ENCODE results near the gene LRRC4.

The LRRC4 gene

GRCh38 chr7:128076196-128076795 lies 45.1 kb upstream of the LRRC4 start:
- no peak overlapping the region for H3K4me3 ChIP-seq (ENCODE audit: low read depth, low read length)

GRCh38 chr7:128075242-128076095 lies 44.2 kb upstream of the LRRC4 start:
- Histone ChIP-seq H3K9ac (no peak overlapping the region), H3K27ac (no peak overlapping the region), H3K27me3 (ENCODE audit: control insufficient read depth, insufficient read depth, low read length) (no peaks in the 10 kb centered on the region), H3K4me1 (no peaks in the 10 kb centered on the region), H3K4me2 (ENCODE audit: low read length) (no peak overlapping the region), H3K36me3 (ENCODE audit: control insufficient read depth, insufficient read depth, low read length) (no peaks in the 10 kb centered on the region), H3K9me3 (ENCODE audit: control insufficient read depth, low read length) (no peaks in the 10 kb centered on the region), H3K79me2 (no peaks in the 10 kb centered on the region), H2AFZ (no peak overlapping the region), H3K4me3 (ENCODE audit: low read depth, low read length) (no peak overlapping the region)
- TF ChIP-seq CTCF (IDR thresholded peaks at IDR 0.05), result no peak

More at GRCh38 chr7:128076196-128076795, 45.1 kb upstream of the LRRC4 start:
- Histone ChIP-seq H3K9ac (no peak overlapping the region), H3K4me1 (no peaks in the 10 kb centered on the region), H3K27ac (no peak overlapping the region), H3K27me3 (ENCODE audit: control insufficient read depth, insufficient read depth, low read length) (no peaks in the 10 kb centered on the region), H3K4me2 (ENCODE audit: low read length) (no peak overlapping the region), H3K36me3 (ENCODE audit: control insufficient read depth, insufficient read depth, low read length) (no peaks in the 10 kb centered on the region), H3K79me2 (no peaks in the 10 kb centered on the region), H3K9me3 (ENCODE audit: control insufficient read depth, low read length) (no peaks in the 10 kb centered on the region), H2AFZ (no peak overlapping the region)
- no peak for TF ChIP-seq CTCF (IDR thresholded peaks at IDR 0.05)

GRCh38 chr7:128074736-128075135 lies 43.5 kb upstream of the LRRC4 start:
- Histone ChIP-seq H3K27ac (no peak overlapping the region), H3K9ac (no peak overlapping the region), H3K4me2 (ENCODE audit: low read length) (no peak overlapping the region), H3K27me3 (ENCODE audit: control insufficient read depth, insufficient read depth, low read length) (no peaks in the 10 kb centered on the region), H3K9me3 (ENCODE audit: control insufficient read depth, low read length) (no peaks in the 10 kb centered on the region), H3K79me2 (no peaks in the 10 kb centered on the region), H2AFZ (no peak overlapping the region), H3K4me1 (no peaks in the 10 kb centered on the region), H3K4me3 (ENCODE audit: low read depth, low read length) (no peak overlapping the region), H3K36me3 (ENCODE audit: control insufficient read depth, insufficient read depth, low read length) (no peaks in the 10 kb centered on the region)
- TF ChIP-seq CTCF (IDR thresholded peaks at IDR 0.05), result no peak

- no peak overlapping the region for H3K4me2 ChIP-seq (ENCODE audit: low read length)
- H3K4me3 ChIP-seq (ENCODE audit: low read depth, low read length), result no peak overlapping the region
- H3K27ac ChIP-seq, result no peak overlapping the region
- no peak overlapping the region for H3K9ac ChIP-seq
- H3K9me3 ChIP-seq (ENCODE audit: control insufficient read depth, low read length), result no peaks in the 10 kb centered on the region
- no peak overlapping the region for H2AFZ ChIP-seq
- H3K36me3 ChIP-seq (ENCODE audit: control insufficient read depth, insufficient read depth, low read length), result no peaks in the 10 kb centered on the region
- H3K79me2 ChIP-seq, result no peaks in the 10 kb centered on the region
- no peaks in the 10 kb centered on the region for H3K4me1 ChIP-seq
- no peak for TF ChIP-seq CTCF (IDR thresholded peaks at IDR 0.05)
- no peaks in the 10 kb centered on the region for H3K27me3 ChIP-seq (ENCODE audit: control insufficient read depth, insufficient read depth, low read length)
These were observed 43.1 kb upstream of the LRRC4 start for GRCh38 chr7:128074336-128074735.
